ENCODE data around the gene RSPRY1. TPM values are rescaled to one million over a fixed set of nuclear protein-coding genes. Genes with fewer than 3 reads are reported as not detected.

Gene RSPRY1
- total and polyA plus RNA-seq, 2 donors from 2014 or later, result 14.4 to 32.2 TPM

DNA sequence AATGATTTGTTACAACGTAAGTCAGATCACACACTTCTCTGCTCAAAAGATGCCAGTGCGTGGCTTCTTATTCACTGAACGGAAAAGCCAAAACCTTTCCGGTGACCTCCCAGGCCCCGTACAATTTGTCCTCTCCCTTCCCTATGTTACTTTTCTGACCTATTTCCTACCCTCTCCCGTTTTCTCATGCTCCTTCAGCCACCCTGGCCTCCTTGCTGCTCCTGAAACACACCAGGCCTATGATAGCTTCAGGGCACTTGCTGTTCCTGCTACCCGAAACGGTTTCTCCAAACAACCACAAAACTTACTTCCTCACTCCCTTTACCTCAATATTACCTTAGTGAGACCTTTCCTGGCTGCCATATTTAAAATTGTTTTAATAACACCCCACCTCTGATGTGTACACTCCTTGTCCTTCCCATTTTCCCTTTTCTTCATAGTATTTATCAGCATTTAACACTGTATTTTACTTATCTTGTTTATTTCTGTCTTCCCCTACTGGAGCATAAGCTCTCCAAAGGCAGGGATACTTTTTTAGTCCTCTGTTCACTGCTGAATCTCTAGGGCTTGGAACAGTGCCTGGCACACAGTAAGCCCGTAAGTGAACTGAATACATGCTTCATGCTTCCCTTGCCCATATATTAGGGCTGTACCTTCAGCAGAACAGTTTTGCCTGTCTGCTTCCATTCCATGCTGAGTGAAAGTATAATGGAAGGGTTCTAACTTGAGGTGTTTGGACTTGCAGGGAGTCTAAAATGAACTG lies 48.0 kb downstream of the RSPRY1 start:
- no peak for FAIRE-seq
- Histone ChIP-seq H3K27me3 (ENCODE audit: control insufficient read depth, insufficient read depth, low read length) (no peaks in the 10 kb centered on the region), H3K4me1 (ENCODE audit: control insufficient read depth in 2 of 3, insufficient read depth in 2 of 3, low read depth in 1 of 3, low read length in 3 of 3) (peaks cover 0 to 3% (median 0%) of the 10 kb centered on the region in 3 donors), H3K9ac (ENCODE audit: low read length in 3 of 3) (no peak overlapping the region), H3K4me3 (ENCODE audit: low read length in 3 of 3) (no peak overlapping the region), H3K27ac (ENCODE audit: low read depth in 2 of 2, low read length in 2 of 2) (no peak overlapping the region), H3K9me3 (ENCODE audit: control insufficient read depth in 2 of 3, insufficient read depth in 1 of 3, low read length in 3 of 3) (no peaks in the 10 kb centered on the region), H3K36me3 (ENCODE audit: control insufficient read depth in 2 of 3, insufficient read depth in 3 of 3, low read length in 3 of 3) (peaks cover 8 to 59% (median 37%) of the 10 kb centered on the region in 3 donors)
- intact Hi-C loops (cut with DNase I), result no loop called here
- DNase-seq, result no peak
- TF ChIP-seq, protein P1, sequence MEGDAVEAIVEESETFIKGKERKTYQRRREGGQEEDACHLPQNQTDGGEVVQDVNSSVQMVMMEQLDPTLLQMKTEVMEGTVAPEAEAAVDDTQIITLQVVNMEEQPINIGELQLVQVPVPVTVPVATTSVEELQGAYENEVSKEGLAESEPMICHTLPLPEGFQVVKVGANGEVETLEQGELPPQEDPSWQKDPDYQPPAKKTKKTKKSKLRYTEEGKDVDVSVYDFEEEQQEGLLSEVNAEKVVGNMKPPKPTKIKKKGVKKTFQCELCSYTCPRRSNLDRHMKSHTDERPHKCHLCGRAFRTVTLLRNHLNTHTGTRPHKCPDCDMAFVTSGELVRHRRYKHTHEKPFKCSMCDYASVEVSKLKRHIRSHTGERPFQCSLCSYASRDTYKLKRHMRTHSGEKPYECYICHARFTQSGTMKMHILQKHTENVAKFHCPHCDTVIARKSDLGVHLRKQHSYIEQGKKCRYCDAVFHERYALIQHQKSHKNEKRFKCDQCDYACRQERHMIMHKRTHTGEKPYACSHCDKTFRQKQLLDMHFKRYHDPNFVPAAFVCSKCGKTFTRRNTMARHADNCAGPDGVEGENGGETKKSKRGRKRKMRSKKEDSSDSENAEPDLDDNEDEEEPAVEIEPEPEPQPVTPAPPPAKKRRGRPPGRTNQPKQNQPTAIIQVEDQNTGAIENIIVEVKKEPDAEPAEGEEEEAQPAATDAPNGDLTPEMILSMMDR (IDR thresholded peaks at IDR 0.05; ENCODE audit: borderline replicate concordance, extremely low read depth, insufficient read depth), result no peak

DNA sequence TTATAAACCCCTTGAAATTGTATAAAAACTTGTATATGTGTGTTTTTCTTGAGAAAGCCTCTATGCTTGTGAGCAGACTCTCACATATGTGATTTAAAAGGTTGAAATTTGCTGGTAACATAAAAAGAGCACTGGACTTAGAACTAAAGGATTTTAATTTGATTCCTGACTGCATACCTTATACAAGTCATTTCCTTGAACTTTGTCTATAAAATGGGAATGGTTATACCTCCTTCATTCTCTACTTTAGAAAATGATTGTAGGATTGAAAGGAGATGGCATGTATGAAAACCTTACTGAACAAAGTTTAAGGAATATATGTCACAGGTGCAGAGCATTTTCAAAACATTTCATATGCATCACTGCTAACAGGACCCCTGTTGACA lies 48.6 kb downstream of the RSPRY1 start:
- H3K36me3 ChIP-seq (ENCODE audit: control insufficient read depth in 2 of 3, insufficient read depth in 3 of 3, low read length in 3 of 3), result peaks cover 10 to 61% (median 37%) of the 10 kb centered on the region in 3 donors
- FAIRE-seq (no peak), DNase-seq (no peak)
- no peaks in the 10 kb centered on the region for H3K9me3 ChIP-seq (ENCODE audit: control insufficient read depth in 2 of 3, insufficient read depth in 1 of 3, low read length in 3 of 3)
- H3K27me3 ChIP-seq (ENCODE audit: control insufficient read depth, insufficient read depth, low read length), result no peaks in the 10 kb centered on the region
- H3K9ac ChIP-seq (ENCODE audit: low read length in 3 of 3), result no peak overlapping the region
- peaks cover 0 to 8% (median 0%) of the 10 kb centered on the region in 3 donors for H3K4me1 ChIP-seq (ENCODE audit: control insufficient read depth in 2 of 3, insufficient read depth in 2 of 3, low read depth in 1 of 3, low read length in 3 of 3)
- TF ChIP-seq, protein P1 (IDR thresholded peaks at IDR 0.05; ENCODE audit: borderline replicate concordance, extremely low read depth, insufficient read depth), result no peak
- no peak overlapping the region for H3K4me3 ChIP-seq (ENCODE audit: low read length in 3 of 3)
- intact Hi-C loops (cut with DNase I), result no loop called here
- H3K27ac ChIP-seq (ENCODE audit: low read depth in 2 of 2, low read length in 2 of 2), result no peak overlapping the region

DNA sequence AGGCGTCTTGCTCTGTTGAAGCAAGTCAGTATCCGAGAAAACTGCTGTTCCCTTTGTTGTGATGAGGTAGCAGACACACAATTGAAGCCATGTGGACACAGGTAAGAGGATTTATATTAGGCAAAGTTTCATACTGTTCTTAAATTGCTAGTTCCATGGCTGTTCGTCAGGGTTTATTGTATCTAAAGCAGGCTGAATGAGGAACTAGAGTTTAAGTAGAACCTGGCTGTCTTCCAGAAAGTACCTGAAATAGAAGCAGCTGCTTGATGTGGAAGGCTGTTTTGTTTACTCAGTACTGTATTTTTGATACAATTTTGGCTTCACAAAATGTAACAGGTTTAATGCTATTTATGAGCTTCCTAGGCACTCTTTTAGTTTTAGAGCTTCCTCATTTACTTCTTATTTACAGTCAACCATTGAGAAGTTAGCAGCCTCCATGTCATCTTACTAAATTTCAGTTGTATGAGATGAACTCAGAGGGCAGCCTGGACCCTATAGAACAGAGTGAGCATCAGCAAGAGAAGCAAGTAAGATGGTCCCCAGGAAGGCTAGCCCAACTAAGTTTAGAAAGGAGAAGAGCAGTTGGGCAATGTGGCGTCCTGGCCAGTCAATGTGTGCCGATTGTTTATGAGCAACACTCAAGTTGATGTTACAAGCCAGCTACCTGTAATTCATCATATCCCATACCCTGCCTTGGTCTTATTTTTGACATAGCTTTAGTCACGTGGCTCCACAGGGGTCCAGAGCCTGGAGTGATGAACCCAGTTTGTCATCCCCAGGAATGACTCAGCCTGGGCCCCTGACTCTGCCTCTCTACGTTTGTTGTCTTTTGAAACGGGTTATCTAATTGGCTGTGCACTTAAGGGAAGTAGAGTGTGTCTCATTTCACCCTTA lies 49.2 kb downstream of the RSPRY1 start:
- Histone ChIP-seq H3K4me1 (ENCODE audit: control insufficient read depth in 2 of 3, insufficient read depth in 2 of 3, low read depth in 1 of 3, low read length in 3 of 3) (peaks cover 0 to 8% (median under 1%) of the 10 kb centered on the region in 3 donors), H3K9ac (ENCODE audit: low read length in 3 of 3) (no peak overlapping the region), H3K27me3 (ENCODE audit: control insufficient read depth, insufficient read depth, low read length) (no peaks in the 10 kb centered on the region), H3K27ac (ENCODE audit: low read depth in 2 of 2, low read length in 2 of 2) (no peak overlapping the region), H3K9me3 (ENCODE audit: control insufficient read depth in 2 of 3, insufficient read depth in 1 of 3, low read length in 3 of 3) (no peaks in the 10 kb centered on the region), H3K36me3 (ENCODE audit: control insufficient read depth in 2 of 3, insufficient read depth in 3 of 3, low read length in 3 of 3) (peaks cover 9 to 58% (median 35%) of the 10 kb centered on the region in 3 donors), H3K4me3 (ENCODE audit: low read length in 3 of 3) (no peak overlapping the region)
- FAIRE-seq (no peak), DNase-seq (no peak)
- TF ChIP-seq, protein P1 (IDR thresholded peaks at IDR 0.05; ENCODE audit: borderline replicate concordance, extremely low read depth, insufficient read depth), result no peak
- intact Hi-C loops (cut with DNase I), result no loop called here
